GM23338 (cell line): ENCODE results near the gene ZNF419. TPM values are rescaled to one million over a fixed set of nuclear protein-coding genes. Genes with fewer than 3 reads are reported as not detected.

Source experiments
- ATAC-seq: fragments of 200-7000 bp; cut with Tn5 transposase; 3 replicates; pipeline ENCODE4 v1.9.1; 2020
- DNase-seq: peaks from one replicate; pipeline ENCODE4 v3.0.0-alpha.2; 2015; ENCODE audit warnings: low spot score
- H2AFZ ChIP-seq: fragments of 200-600 bp; sonication (generic); 2 replicates; pipeline ENCODE4 v1.8.0; 2016; ENCODE audit warnings: antibody characterized with exemption, mild to moderate bottlenecking, moderate library complexity
- H3F3A ChIP-seq: fragments of 200-600 bp; sonication (generic); replicated peaks from 2 replicates; pipeline ENCODE4 v1.8.0; 2017; ENCODE audit warnings: antibody characterized with exemption, mixed run types, low read depth
- H3K27ac ChIP-seq: fragments of 200-600 bp; sonication (generic); 2 replicates; pipeline ENCODE4 v1.6.1; 2016; ENCODE audit warnings: low read depth
- H3K27me3 ChIP-seq: fragments of 200-600 bp; sonication (generic); 2 replicates; pipeline ENCODE4 v1.8.0; 2016; ENCODE audit warnings: mild to moderate bottlenecking, mixed run types, moderate library complexity; ENCODE audit not compliant: insufficient read depth
- H3K36me3 ChIP-seq: fragments of 200-600 bp; sonication (generic); 2 replicates; pipeline ENCODE4 v1.8.0; 2016; ENCODE audit warnings: mild to moderate bottlenecking; ENCODE audit not compliant: insufficient read depth
- H3K4me1 ChIP-seq: fragments of 200-600 bp; sonication (generic); 2 replicates; pipeline ENCODE4 v1.8.0; 2016; ENCODE audit warnings: mild to moderate bottlenecking, moderate library complexity; ENCODE audit not compliant: insufficient read depth
- H3K4me2 ChIP-seq: fragments of 200-600 bp; sonication (generic); 2 replicates; pipeline ENCODE4 v1.7.1; 2017; ENCODE audit warnings: mixed run types
- H3K4me3 ChIP-seq: fragments of 200-600 bp; sonication (generic); 2 replicates; pipeline ENCODE4 v1.6.1; 2016; ENCODE audit warnings: mixed run types
- H3K79me2 ChIP-seq: fragments of 200-600 bp; sonication (generic); replicated peaks from 2 replicates; pipeline ENCODE4 v1.8.0; 2017; ENCODE audit warnings: mild to moderate bottlenecking; ENCODE audit not compliant: insufficient read depth
- H3K9me2 ChIP-seq: fragments of 200-600 bp; sonication (generic); 2 replicates; pipeline ENCODE4 v1.8.0; 2017; ENCODE audit not compliant: insufficient read depth
- H4K20me1 ChIP-seq: fragments of 200-600 bp; sonication (generic); replicated peaks from 2 replicates; pipeline ENCODE4 v1.8.0; 2017; ENCODE audit warnings: mild to moderate bottlenecking; ENCODE audit not compliant: insufficient read depth
- H3K27ac Mint-ChIP-seq: 2 replicates; pipeline ENCODE4 v1.8.0; 2020; ENCODE audit warnings: inconsistent platforms, mild to moderate bottlenecking, moderate library complexity, mixed read lengths
- H3K27me3 Mint-ChIP-seq: 3 replicates; pipeline ENCODE4 v1.8.0; 2022; ENCODE audit warnings: low read depth, mild to moderate bottlenecking, moderate library complexity, mixed read lengths, inconsistent platforms; ENCODE audit not compliant: insufficient read depth, poor library complexity
- H3K36me3 Mint-ChIP-seq: 3 replicates; pipeline ENCODE4 v1.8.0; 2021; ENCODE audit warnings: low read depth, mild to moderate bottlenecking, inconsistent platforms, moderate library complexity, mixed read lengths
- H3K4me1 Mint-ChIP-seq: 3 replicates; pipeline ENCODE4 v1.8.0; 2020; ENCODE audit warnings: mild to moderate bottlenecking, inconsistent platforms, mixed read lengths
- H3K4me3 Mint-ChIP-seq: 3 replicates; pipeline ENCODE4 v1.8.0; 2021; ENCODE audit warnings: moderate library complexity, mild to moderate bottlenecking, inconsistent platforms, mixed read lengths
- H3K9me3 Mint-ChIP-seq: 3 replicates; pipeline ENCODE4 v1.8.0; 2020; ENCODE audit warnings: moderate library complexity, mild to moderate bottlenecking, inconsistent platforms, mixed read lengths
- CREB1 ChIP-seq: fragments of 250-450 bp; sonication (Bioruptor Pico); IDR thresholded peaks from 2 replicates; pipeline ENCODE4 v1.5.0; 2020; ENCODE audit warnings: low read depth, mild to moderate bottlenecking, moderate library complexity
- polyA plus RNA-seq: library from polyadenylated mRNA; unstranded; fragments of >200 nt; fragmentation: Nextera tagmentation; extraction: Ambion mirVana; gene quantifications from 2 replicates; pipeline ENCODE4 v1.2.1, GENCODE V29; 2016
- total RNA-seq: library from RNA; depleted of rRNA; stranded (reverse); fragments of >200 nt; shearing (Covaris generic); gene quantifications from 2 replicates; pipeline ENCODE4 v1.2.3, GENCODE V29; 2014
- TF ChIP-seq, protein P1 (sequence below), 2 experiments: fragments of 200-600 bp in 1 of 2; sonication (generic) in 1 of 2; conservative IDR thresholded peaks; 2 replicates each; pipeline versions ENCODE4 v1.5.1 to v1.6.1; 2016 to 2017; ENCODE audit warnings: antibody characterized with exemption in 2 of 2, low read depth in 2 of 2, mild to moderate bottlenecking in 2 of 2, moderate library complexity in 1 of 2
- TF ChIP-seq, protein P2 (sequence below): fragments of 250-450 bp; sonication (Bioruptor Pico); IDR thresholded peaks from 2 replicates; pipeline ENCODE4 v1.5.0; 2020; ENCODE audit warnings: mild to moderate bottlenecking, moderate library complexity

The ZNF419 gene
- total and polyA plus RNA-seq, 2 experiments from 2014 or later = 5.4 to 11.0 TPM

DNA sequence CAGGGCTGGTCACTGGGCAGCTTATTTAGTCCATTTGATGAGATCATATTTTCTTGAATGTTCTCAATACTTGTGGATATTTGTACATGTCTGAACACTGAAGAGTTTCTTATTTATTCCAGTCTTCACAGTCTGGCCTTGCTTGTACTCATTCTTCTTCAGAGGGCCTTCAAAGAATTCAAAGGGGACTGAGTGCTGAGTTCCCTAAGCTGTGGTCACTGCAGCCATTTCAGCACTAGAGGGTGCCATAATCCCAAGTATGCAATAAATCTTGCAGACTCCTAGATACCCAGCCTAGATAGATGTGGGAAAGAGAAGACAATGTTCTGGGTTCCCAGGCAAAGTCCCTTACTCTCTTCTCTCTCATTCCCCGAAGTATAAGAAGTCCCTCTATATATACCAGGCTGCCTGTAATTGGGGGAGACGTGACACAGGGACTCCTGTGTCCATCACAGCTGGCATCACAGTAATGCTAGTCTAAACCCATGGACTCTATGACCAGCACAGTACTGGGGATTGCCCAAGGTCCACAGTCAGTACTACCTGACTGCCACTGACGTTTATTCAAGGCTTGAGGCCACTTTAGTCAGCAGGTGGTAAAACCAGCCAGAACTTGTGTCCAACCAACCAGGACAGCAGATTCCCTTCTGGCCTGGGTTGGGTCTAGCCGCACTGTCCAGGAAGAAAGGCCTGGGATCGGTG, 21.7 kb upstream of the ZNF419 start:
- H3K9me3 Mint-ChIP-seq = peaks cover 87% of the 10 kb centered on the region
- no peak overlapping the region for H3K27ac ChIP-seq
- no peaks in the 10 kb centered on the region for H3F3A ChIP-seq
- H3K36me3 ChIP-seq = peaks cover 10% of the 10 kb centered on the region; the same call in 1 of the 2 replicates
- H3K4me1 Mint-ChIP-seq = no peaks in the 10 kb centered on the region
- peaks cover 66% of the 10 kb centered on the region for H3K36me3 Mint-ChIP-seq
- TF ChIP-seq, protein P1, sequence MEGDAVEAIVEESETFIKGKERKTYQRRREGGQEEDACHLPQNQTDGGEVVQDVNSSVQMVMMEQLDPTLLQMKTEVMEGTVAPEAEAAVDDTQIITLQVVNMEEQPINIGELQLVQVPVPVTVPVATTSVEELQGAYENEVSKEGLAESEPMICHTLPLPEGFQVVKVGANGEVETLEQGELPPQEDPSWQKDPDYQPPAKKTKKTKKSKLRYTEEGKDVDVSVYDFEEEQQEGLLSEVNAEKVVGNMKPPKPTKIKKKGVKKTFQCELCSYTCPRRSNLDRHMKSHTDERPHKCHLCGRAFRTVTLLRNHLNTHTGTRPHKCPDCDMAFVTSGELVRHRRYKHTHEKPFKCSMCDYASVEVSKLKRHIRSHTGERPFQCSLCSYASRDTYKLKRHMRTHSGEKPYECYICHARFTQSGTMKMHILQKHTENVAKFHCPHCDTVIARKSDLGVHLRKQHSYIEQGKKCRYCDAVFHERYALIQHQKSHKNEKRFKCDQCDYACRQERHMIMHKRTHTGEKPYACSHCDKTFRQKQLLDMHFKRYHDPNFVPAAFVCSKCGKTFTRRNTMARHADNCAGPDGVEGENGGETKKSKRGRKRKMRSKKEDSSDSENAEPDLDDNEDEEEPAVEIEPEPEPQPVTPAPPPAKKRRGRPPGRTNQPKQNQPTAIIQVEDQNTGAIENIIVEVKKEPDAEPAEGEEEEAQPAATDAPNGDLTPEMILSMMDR (conservative IDR thresholded peaks at IDR 0.05; ENCODE audit: low read depth in 2 of 2) = peak; percentile 75 to 77
- peak; percentile 34; the same call in 1 of the 2 replicates for TF ChIP-seq CREB1 (CRISPR knock-in tag)
- TF ChIP-seq, protein P2, sequence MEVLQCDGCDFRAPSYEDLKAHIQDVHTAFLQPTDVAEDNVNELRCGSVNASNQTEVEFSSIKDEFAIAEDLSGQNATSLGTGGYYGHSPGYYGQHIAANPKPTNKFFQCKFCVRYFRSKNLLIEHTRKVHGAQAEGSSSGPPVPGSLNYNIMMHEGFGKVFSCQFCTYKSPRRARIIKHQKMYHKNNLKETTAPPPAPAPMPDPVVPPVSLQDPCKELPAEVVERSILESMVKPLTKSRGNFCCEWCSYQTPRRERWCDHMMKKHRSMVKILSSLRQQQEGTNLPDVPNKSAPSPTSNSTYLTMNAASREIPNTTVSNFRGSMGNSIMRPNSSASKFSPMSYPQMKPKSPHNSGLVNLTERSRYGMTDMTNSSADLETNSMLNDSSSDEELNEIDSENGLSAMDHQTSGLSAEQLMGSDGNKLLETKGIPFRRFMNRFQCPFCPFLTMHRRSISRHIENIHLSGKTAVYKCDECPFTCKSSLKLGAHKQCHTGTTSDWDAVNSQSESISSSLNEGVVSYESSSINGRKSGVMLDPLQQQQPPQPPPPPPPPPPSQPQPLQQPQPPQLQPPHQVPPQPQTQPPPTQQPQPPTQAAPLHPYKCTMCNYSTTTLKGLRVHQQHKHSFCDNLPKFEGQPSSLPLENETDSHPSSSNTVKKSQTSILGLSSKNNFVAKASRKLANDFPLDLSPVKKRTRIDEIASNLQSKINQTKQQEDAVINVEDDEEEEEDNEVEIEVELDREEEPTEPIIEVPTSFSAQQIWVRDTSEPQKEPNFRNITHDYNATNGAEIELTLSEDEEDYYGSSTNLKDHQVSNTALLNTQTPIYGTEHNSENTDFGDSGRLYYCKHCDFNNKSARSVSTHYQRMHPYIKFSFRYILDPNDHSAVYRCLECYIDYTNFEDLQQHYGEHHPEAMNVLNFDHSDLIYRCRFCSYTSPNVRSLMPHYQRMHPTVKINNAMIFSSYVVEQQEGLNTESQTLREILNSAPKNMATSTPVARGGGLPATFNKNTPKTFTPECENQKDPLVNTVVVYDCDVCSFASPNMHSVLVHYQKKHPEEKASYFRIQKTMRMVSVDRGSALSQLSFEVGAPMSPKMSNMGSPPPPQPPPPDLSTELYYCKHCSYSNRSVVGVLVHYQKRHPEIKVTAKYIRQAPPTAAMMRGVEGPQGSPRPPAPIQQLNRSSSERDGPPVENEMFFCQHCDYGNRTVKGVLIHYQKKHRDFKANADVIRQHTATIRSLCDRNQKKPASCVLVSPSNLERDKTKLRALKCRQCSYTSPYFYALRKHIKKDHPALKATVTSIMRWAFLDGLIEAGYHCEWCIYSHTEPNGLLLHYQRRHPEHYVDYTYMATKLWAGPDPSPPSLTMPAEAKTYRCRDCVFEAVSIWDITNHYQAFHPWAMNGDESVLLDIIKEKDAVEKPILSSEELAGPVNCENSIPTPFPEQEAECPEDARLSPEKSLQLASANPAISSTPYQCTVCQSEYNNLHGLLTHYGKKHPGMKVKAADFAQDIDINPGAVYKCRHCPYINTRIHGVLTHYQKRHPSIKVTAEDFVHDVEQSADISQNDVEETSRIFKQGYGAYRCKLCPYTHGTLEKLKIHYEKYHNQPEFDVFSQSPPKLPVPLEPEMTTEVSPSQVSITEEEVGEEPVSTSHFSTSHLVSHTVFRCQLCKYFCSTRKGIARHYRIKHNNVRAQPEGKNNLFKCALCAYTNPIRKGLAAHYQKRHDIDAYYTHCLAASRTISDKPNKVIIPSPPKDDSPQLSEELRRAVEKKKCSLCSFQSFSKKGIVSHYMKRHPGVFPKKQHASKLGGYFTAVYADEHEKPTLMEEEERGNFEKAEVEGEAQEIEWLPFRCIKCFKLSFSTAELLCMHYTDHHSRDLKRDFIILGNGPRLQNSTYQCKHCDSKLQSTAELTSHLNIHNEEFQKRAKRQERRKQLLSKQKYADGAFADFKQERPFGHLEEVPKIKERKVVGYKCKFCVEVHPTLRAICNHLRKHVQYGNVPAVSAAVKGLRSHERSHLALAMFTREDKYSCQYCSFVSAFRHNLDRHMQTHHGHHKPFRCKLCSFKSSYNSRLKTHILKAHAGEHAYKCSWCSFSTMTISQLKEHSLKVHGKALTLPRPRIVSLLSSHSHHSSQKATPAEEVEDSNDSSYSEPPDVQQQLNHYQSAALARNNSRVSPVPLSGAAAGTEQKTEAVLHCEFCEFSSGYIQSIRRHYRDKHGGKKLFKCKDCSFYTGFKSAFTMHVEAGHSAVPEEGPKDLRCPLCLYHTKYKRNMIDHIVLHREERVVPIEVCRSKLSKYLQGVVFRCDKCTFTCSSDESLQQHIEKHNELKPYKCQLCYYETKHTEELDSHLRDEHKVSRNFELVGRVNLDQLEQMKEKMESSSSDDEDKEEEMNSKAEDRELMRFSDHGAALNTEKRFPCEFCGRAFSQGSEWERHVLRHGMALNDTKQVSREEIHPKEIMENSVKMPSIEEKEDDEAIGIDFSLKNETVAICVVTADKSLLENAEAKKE = no peak
- no peaks in the 10 kb centered on the region for H3K9me2 ChIP-seq
- ATAC-seq (peak; percentile 90), DNase-seq (peak; percentile 82)
- peaks cover 9% of the 10 kb centered on the region for H3K27me3 Mint-ChIP-seq
- H3K27me3 ChIP-seq = no peaks in the 10 kb centered on the region
- H2AFZ ChIP-seq = no peak overlapping the region
- H3K4me3 ChIP-seq = no peak overlapping the region
- H3K4me1 ChIP-seq = no peaks in the 10 kb centered on the region
- H4K20me1 ChIP-seq = no peaks in the 10 kb centered on the region
- H3K27ac Mint-ChIP-seq = no peak overlapping the region
- H3K4me2 ChIP-seq = no peak overlapping the region
- H3K4me3 Mint-ChIP-seq = no peak overlapping the region
- H3K79me2 ChIP-seq = peaks cover 19% of the 10 kb centered on the region; the same call in 1 of the 2 replicates
